ENCODE results near the gene WNK4. TPM values are rescaled to one million over a fixed set of nuclear protein-coding genes. Genes with fewer than 3 reads are reported as not detected.
A peak's percentile ranks its signal among the peaks of the same experiment; 100 is the strongest.

WNK4 gene
- total RNA-seq, 6 experiments from 2014 or later, result 22.2 to 33.0 (median 24.3) TPM

DNA sequence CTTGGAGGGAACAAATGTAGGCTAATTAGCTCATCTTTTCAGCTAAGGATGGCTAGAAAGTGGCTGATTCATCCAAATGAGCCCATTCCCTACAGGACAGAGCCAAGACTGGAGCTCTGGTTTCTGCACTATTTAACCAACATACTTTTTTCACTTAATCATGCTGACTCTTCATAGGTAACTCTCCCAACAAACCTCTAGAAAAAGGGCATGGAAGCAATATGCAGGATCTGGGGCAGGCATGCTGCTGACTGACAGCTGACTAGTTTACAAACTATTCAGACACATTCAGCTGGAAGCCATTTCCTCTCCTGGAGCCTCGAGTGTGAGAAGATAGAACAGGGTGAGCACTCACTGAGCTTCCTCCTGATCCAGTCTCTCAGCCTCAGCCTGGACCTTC, 37.5 kb downstream of the WNK4 start:
- Mint-ChIP-seq H3K27me3 (ENCODE audit: insufficient read depth) (peaks cover 2% of the 10 kb centered on the region; the same call in 1 of the 2 replicates), H3K4me1 (ENCODE audit: low read depth) (peaks cover 52% of the 10 kb centered on the region), H3K4me3 (peak overlapping the region; percentile 26; the same call in 1 of the 2 replicates), H3K9me3 (no peaks in the 10 kb centered on the region), H3K36me3 (ENCODE audit: low read depth) (peaks cover 63% of the 10 kb centered on the region), H3K27ac (peak overlapping the region; percentile 87)
- DNase-seq, result peak; percentile 75
- TF ChIP-seq, protein P1, sequence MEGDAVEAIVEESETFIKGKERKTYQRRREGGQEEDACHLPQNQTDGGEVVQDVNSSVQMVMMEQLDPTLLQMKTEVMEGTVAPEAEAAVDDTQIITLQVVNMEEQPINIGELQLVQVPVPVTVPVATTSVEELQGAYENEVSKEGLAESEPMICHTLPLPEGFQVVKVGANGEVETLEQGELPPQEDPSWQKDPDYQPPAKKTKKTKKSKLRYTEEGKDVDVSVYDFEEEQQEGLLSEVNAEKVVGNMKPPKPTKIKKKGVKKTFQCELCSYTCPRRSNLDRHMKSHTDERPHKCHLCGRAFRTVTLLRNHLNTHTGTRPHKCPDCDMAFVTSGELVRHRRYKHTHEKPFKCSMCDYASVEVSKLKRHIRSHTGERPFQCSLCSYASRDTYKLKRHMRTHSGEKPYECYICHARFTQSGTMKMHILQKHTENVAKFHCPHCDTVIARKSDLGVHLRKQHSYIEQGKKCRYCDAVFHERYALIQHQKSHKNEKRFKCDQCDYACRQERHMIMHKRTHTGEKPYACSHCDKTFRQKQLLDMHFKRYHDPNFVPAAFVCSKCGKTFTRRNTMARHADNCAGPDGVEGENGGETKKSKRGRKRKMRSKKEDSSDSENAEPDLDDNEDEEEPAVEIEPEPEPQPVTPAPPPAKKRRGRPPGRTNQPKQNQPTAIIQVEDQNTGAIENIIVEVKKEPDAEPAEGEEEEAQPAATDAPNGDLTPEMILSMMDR (IDR thresholded peaks at IDR 0.05), result no peak

GRCh38 chr17:42818379-42818778, 38.0 kb downstream of the WNK4 start:
- TF ChIP-seq, protein P1 (IDR thresholded peaks at IDR 0.05), result no peak
- Mint-ChIP-seq H3K9me3 (no peaks in the 10 kb centered on the region), H3K36me3 (ENCODE audit: low read depth) (peaks cover 62% of the 10 kb centered on the region), H3K27me3 (ENCODE audit: insufficient read depth) (peaks cover 2% of the 10 kb centered on the region; the same call in 1 of the 2 replicates), H3K4me3 (peak overlapping the region; percentile 26; the same call in 1 of the 2 replicates), H3K27ac (peak overlapping the region; percentile 87), H3K4me1 (ENCODE audit: low read depth) (peaks cover 55% of the 10 kb centered on the region)
- no peak for DNase-seq

DNA sequence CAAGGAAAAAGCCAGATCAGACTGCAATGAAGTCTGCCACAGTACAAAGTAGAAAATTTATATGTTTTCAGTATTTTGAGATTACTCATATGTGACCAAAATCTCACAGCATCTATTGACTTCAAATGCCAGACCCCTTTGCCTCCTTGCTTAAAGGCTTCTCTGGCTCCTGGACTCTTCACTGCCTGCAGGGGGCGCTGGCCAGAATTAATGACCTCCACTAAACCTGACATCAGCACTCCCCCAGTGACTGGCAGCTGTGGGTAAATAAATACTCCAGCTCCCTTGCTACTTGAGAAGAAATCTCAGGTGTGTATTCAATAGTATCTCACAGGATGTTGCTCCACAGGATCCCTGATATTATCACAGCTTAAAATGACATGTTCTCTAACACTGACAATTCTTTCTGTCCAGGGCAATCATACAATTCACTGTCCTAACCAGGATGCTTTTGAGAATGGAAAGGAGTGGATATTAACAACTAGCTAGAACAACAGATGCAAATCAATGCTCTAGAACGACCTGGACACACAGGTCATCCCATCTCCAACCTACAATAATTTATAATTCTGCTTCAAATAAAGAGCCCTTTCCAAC, 39.6 kb downstream of the WNK4 start:
- peak overlapping the region; percentile 55 for H3K27ac Mint-ChIP-seq
- TF ChIP-seq, protein P1 (IDR thresholded peaks at IDR 0.05), result peak; percentile 91
- no peaks in the 10 kb centered on the region for H3K9me3 Mint-ChIP-seq
- peak; percentile 56 for DNase-seq
- peaks cover 53% of the 10 kb centered on the region for H3K4me1 Mint-ChIP-seq (ENCODE audit: low read depth)
- H3K36me3 Mint-ChIP-seq (ENCODE audit: low read depth), result peaks cover 54% of the 10 kb centered on the region
- H3K27me3 Mint-ChIP-seq (ENCODE audit: insufficient read depth), result peaks cover 2% of the 10 kb centered on the region
- H3K4me3 Mint-ChIP-seq, result no peak overlapping the region

GRCh38 chr17:42821176-42821575, 40.8 kb downstream of the WNK4 start:
- Mint-ChIP-seq H3K9me3 (no peaks in the 10 kb centered on the region), H3K4me1 (ENCODE audit: low read depth) (peaks cover 47% of the 10 kb centered on the region), H3K27ac (no peak overlapping the region), H3K27me3 (ENCODE audit: insufficient read depth) (no peaks in the 10 kb centered on the region; the same call in 1 of the 2 replicates), H3K36me3 (ENCODE audit: low read depth) (peaks cover 45% of the 10 kb centered on the region), H3K4me3 (no peak overlapping the region)
- TF ChIP-seq, protein P1 (IDR thresholded peaks at IDR 0.05), result no peak
- DNase-seq, result no peak

DNA sequence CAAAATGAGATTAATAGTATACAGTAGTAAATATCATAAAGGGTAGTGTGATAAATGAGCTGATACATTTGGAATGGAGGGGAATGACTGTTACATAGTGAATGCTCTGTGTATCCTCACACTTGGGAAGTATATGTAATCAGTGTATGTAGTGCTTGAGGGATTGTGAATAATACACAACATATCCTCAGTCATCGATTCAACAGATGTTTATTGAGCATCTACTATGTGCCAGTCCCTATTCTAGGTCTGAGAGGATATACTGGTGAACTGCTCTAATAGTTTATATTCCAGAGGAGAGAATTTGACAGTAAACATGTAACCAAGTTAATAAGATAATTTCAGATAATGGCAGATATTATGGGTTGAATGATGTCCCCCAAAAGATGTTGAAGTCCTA, 47.1 kb downstream of the WNK4 start:
- Mint-ChIP-seq H3K36me3 (ENCODE audit: low read depth) (peaks cover 7% of the 10 kb centered on the region), H3K4me3 (no peak overlapping the region), H3K27ac (no peak overlapping the region), H3K9me3 (no peaks in the 10 kb centered on the region), H3K27me3 (ENCODE audit: insufficient read depth) (no peaks in the 10 kb centered on the region; the same call in 1 of the 2 replicates), H3K4me1 (ENCODE audit: low read depth) (peaks cover 22% of the 10 kb centered on the region)
- no peak for DNase-seq
- TF ChIP-seq, protein P1 (IDR thresholded peaks at IDR 0.05), result no peak

Measured in HFFc6 (cell line).